ENCODE data around the gene CCDC14. TPM values are rescaled to one million over a fixed set of nuclear protein-coding genes. Genes with fewer than 3 reads are reported as not detected.
"Not testable (repeated sequence)": the region's sequence is repeated elsewhere in the genome, so short reads cannot be mapped to it uniquely, and the experiment has no call there.

CCDC14 gene
- total and polyA plus RNA-seq, 2 experiments from 2014 or later: 12.4 to 47.3 TPM

- Histone ChIP-seq H3K4me2 (no peak overlapping the region), H3K9me3 (ENCODE audit: low read depth) (no peaks in the 10 kb centered on the region), H3K4me3 (no peak overlapping the region), H3K27ac (no peak overlapping the region), H3K4me1 (ENCODE audit: insufficient read depth) (no peaks in the 10 kb centered on the region), H3K27me3 (peaks cover 72% of the 10 kb centered on the region), H2AFZ (no peak overlapping the region), H3K79me2 (no peaks in the 10 kb centered on the region), H3K9me2 (replicated peaks; ENCODE audit: insufficient read depth) (no peaks in the 10 kb centered on the region), H4K20me1 (ENCODE audit: insufficient read depth, poor library complexity, severe bottlenecking) (no peaks in the 10 kb centered on the region), H3K36me3 (replicated peaks; ENCODE audit: insufficient read depth, low read depth) (no peaks in the 10 kb centered on the region)
- DNase-seq (ENCODE audit: low spot score): no peak
- WGBS (ENCODE audit: low lambda C conversion rate, missing lambda C conversion rate): 70% methylated on average over 3 of the region's 3 CpGs
- TF ChIP-seq CTCF (IDR thresholded peaks at IDR 0.05; ENCODE audit: poor library complexity) (no peak), EZH2phosphoT487 (IDR thresholded peaks at IDR 0.05; ENCODE audit: low read depth, severe bottlenecking, unreplicated experiment) (no peak), EZH2 (IDR thresholded peaks at IDR 0.05; ENCODE audit: borderline replicate concordance) (no peak)
These were observed 23.9 kb upstream of the CCDC14 start for GRCh38 chr3:123984957-123985356.

GRCh38 chr3:123984350-123984749 is 23.3 kb upstream of the CCDC14 start:
- H3K27ac ChIP-seq: no peak overlapping the region
- H3K4me2 ChIP-seq: no peak overlapping the region
- H3K79me2 ChIP-seq: no peaks in the 10 kb centered on the region
- TF ChIP-seq CTCF (IDR thresholded peaks at IDR 0.05; ENCODE audit: poor library complexity) (no peak), EZH2 (IDR thresholded peaks at IDR 0.05; ENCODE audit: borderline replicate concordance) (no peak), EZH2phosphoT487 (IDR thresholded peaks at IDR 0.05; ENCODE audit: low read depth, severe bottlenecking, unreplicated experiment) (no peak)
- no peak overlapping the region for H3K4me3 ChIP-seq
- 96% methylated on average over 1 of the region's 1 CpG for WGBS (ENCODE audit: low lambda C conversion rate, missing lambda C conversion rate)
- DNase-seq (ENCODE audit: low spot score): no peak
- no peak overlapping the region for H2AFZ ChIP-seq
- no peaks in the 10 kb centered on the region for H3K4me1 ChIP-seq (ENCODE audit: insufficient read depth)
- no peaks in the 10 kb centered on the region for H3K9me3 ChIP-seq (ENCODE audit: low read depth)
- peaks cover 66% of the 10 kb centered on the region for H3K27me3 ChIP-seq
- no peaks in the 10 kb centered on the region for H4K20me1 ChIP-seq (ENCODE audit: insufficient read depth, poor library complexity, severe bottlenecking)
- H3K36me3 ChIP-seq (replicated peaks; ENCODE audit: insufficient read depth, low read depth): no peaks in the 10 kb centered on the region
- no peaks in the 10 kb centered on the region for H3K9me2 ChIP-seq (replicated peaks; ENCODE audit: insufficient read depth)

DNA sequence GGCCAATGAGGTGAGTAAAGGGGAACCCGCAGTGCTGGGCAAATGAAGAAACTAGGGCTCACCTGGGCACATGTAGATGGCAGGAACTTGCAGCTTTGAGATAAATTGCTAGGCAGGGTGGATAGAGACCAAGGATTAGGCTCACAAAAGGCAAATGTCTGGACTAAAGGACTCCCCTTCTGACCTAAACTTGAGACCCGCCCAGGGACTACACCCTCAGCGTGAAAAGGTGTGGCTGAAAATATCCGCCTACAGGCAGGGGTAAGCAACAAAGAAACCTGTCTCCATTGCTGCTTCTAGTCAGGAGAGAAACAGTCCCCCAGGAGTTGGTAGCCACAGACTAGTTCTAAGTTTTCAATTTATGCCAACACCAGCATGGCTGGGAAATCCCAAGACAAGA is 20.3 kb upstream of the CCDC14 start:
- 72% methylated on average over 4 of the region's 4 CpGs for WGBS (ENCODE audit: low lambda C conversion rate, missing lambda C conversion rate)
- H4K20me1 ChIP-seq (ENCODE audit: insufficient read depth, poor library complexity, severe bottlenecking); DNase-seq (ENCODE audit: low spot score); H3K9me2 ChIP-seq (replicated peaks; ENCODE audit: insufficient read depth); H3K27ac ChIP-seq; H3K4me2 ChIP-seq; H3K36me3 ChIP-seq (replicated peaks; ENCODE audit: insufficient read depth, low read depth); H3K4me1 ChIP-seq (ENCODE audit: insufficient read depth); H3K4me3 ChIP-seq; H3K79me2 ChIP-seq; H2AFZ ChIP-seq; H3K9me3 ChIP-seq (ENCODE audit: low read depth): not testable (repeated sequence)
- peaks cover 41% of the 10 kb centered on the region for H3K27me3 ChIP-seq

- Histone ChIP-seq H4K20me1 (ENCODE audit: insufficient read depth, poor library complexity, severe bottlenecking) (no peaks in the 10 kb centered on the region), H2AFZ (no peak overlapping the region), H3K4me2 (peak overlapping the region; percentile 68), H3K4me3 (no peak overlapping the region), H3K27me3 (peaks cover 41% of the 10 kb centered on the region), H3K27ac (no peak overlapping the region), H3K36me3 (replicated peaks; ENCODE audit: insufficient read depth, low read depth) (no peaks in the 10 kb centered on the region), H3K79me2 (no peaks in the 10 kb centered on the region), H3K9me2 (replicated peaks; ENCODE audit: insufficient read depth) (no peaks in the 10 kb centered on the region), H3K9me3 (ENCODE audit: low read depth) (no peaks in the 10 kb centered on the region), H3K4me1 (ENCODE audit: insufficient read depth) (no peaks in the 10 kb centered on the region)
- DNase-seq (ENCODE audit: low spot score): no peak
- no peak for TF ChIP-seq EZH2phosphoT487 (IDR thresholded peaks at IDR 0.05; ENCODE audit: low read depth, severe bottlenecking, unreplicated experiment)
- no peak for TF ChIP-seq CTCF (IDR thresholded peaks at IDR 0.05; ENCODE audit: poor library complexity)
- no peak for TF ChIP-seq EZH2 (IDR thresholded peaks at IDR 0.05; ENCODE audit: borderline replicate concordance)
- 84% methylated on average over 4 of the region's 4 CpGs for WGBS (ENCODE audit: low lambda C conversion rate, missing lambda C conversion rate)
These were observed 19.5 kb upstream of the CCDC14 start for GRCh38 chr3:123980539-123980938.
